ENCODE data around the gene HACD2.

Gene HACD2

DNA sequence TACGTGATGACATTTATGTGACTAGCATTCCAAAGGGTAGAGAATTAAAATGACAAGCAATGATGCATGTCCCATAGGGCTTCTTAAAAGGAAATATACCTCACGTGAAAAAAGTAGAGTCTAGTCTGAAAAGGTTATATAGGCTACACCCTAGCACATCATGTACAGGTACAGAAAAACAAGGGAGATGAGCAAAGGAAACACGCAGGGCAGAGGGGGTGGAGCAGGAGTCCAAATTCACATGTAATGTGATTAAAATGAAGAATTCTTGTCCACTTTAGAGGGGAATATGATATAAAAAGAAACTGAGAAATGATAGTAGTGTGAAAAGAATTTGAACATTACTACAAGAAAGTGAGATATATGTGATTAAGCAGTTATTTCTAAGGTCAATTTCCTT, 59.4 kb downstream of the HACD2 start (continued):
- TF ChIP-seq, protein P1, sequence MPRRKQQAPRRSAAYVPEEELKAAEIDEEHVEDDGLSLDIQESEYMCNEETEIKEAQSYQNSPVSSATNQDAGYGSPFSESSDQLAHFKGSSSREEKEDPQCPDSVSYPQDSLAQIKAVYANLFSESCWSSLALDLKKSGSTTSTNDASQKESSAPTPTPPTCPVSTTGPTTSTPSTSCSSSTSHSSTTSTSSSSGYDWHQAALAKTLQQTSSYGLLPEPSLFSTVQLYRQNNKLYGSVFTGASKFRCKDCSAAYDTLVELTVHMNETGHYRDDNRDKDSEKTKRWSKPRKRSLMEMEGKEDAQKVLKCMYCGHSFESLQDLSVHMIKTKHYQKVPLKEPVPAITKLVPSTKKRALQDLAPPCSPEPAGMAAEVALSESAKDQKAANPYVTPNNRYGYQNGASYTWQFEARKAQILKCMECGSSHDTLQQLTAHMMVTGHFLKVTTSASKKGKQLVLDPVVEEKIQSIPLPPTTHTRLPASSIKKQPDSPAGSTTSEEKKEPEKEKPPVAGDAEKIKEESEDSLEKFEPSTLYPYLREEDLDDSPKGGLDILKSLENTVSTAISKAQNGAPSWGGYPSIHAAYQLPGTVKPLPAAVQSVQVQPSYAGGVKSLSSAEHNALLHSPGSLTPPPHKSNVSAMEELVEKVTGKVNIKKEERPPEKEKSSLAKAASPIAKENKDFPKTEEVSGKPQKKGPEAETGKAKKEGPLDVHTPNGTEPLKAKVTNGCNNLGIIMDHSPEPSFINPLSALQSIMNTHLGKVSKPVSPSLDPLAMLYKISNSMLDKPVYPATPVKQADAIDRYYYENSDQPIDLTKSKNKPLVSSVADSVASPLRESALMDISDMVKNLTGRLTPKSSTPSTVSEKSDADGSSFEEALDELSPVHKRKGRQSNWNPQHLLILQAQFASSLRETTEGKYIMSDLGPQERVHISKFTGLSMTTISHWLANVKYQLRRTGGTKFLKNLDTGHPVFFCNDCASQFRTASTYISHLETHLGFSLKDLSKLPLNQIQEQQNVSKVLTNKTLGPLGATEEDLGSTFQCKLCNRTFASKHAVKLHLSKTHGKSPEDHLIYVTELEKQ (tag by site-specific recombination; IDR thresholded peaks at IDR 0.05; ENCODE audit: borderline replicate concordance), result no peak
- no peak for TF ChIP-seq ZNF423 (tag by site-specific recombination; IDR thresholded peaks at IDR 0.05)
- no peak for TF ChIP-seq ZNF23 (tag by site-specific recombination; IDR thresholded peaks at IDR 0.05; ENCODE audit: borderline replicate concordance)
- no peak for TF ChIP-seq ZSCAN30 (tag by site-specific recombination; IDR thresholded peaks at IDR 0.05)
- no peak for TF ChIP-seq ZNF114 (tag by site-specific recombination; IDR thresholded peaks at IDR 0.05)
- TF ChIP-seq ZNF266 (tag by site-specific recombination; IDR thresholded peaks at IDR 0.05; ENCODE audit: low read depth), result no peak
- TF ChIP-seq ZNF140 (tag by site-specific recombination; IDR thresholded peaks at IDR 0.05), result no peak
- TF ChIP-seq ZNF335 (tag by site-specific recombination; conservative IDR thresholded peaks at IDR 0.05), result no peak
- TF ChIP-seq SALL2 (tag by site-specific recombination; IDR thresholded peaks at IDR 0.05; ENCODE audit: borderline replicate concordance), result no peak
- TF ChIP-seq GFI1B (tag by site-specific recombination; IDR thresholded peaks at IDR 0.05), result no peak

DNA sequence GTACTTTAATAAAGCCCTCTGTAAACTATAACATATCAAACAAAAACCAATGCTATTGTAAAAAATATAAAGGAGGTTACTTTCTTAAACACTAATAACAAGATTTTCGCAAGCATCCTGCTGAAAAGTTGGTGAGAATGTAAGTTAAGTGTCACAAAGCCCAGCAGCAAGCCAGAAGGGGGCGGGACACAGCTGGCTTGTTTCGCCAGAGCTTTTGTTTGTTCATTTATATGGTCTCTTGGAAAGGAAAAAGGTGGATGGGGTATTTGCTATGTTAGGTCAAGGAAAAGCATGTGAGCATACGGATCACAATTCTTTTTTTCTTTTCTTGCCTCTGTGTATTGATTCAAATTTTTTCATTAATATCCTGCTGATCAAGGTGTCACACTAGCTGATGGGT, 59.9 kb downstream of the HACD2 start:
- TF ChIP-seq, protein P2, sequence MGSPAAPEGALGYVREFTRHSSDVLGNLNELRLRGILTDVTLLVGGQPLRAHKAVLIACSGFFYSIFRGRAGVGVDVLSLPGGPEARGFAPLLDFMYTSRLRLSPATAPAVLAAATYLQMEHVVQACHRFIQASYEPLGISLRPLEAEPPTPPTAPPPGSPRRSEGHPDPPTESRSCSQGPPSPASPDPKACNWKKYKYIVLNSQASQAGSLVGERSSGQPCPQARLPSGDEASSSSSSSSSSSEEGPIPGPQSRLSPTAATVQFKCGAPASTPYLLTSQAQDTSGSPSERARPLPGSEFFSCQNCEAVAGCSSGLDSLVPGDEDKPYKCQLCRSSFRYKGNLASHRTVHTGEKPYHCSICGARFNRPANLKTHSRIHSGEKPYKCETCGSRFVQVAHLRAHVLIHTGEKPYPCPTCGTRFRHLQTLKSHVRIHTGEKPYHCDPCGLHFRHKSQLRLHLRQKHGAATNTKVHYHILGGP (tag by site-specific recombination; IDR thresholded peaks at IDR 0.05), result no peak
- no peak for TF ChIP-seq ZNF785 (tag by site-specific recombination; IDR thresholded peaks at IDR 0.05)
- no peak for TF ChIP-seq GLI2 (tag by site-specific recombination; IDR thresholded peaks at IDR 0.05; ENCODE audit: borderline replicate concordance, low read depth)
- no peak for TF ChIP-seq ZNF664 (tag by site-specific recombination; IDR thresholded peaks at IDR 0.05)
- no peak for TF ChIP-seq ZNF324 (tag by site-specific recombination; IDR thresholded peaks at IDR 0.05)
- TF ChIP-seq ZNF610 (tag by site-specific recombination; IDR thresholded peaks at IDR 0.05; ENCODE audit: borderline replicate concordance), result no peak
- TF ChIP-seq MYNN (tag by site-specific recombination; IDR thresholded peaks at IDR 0.05; ENCODE audit: borderline replicate concordance), result no peak
- no peak for TF ChIP-seq MEIS1 (CRISPR knock-in tag; IDR thresholded peaks at IDR 0.05; ENCODE audit: borderline replicate concordance)
- TF ChIP-seq, protein P3, sequence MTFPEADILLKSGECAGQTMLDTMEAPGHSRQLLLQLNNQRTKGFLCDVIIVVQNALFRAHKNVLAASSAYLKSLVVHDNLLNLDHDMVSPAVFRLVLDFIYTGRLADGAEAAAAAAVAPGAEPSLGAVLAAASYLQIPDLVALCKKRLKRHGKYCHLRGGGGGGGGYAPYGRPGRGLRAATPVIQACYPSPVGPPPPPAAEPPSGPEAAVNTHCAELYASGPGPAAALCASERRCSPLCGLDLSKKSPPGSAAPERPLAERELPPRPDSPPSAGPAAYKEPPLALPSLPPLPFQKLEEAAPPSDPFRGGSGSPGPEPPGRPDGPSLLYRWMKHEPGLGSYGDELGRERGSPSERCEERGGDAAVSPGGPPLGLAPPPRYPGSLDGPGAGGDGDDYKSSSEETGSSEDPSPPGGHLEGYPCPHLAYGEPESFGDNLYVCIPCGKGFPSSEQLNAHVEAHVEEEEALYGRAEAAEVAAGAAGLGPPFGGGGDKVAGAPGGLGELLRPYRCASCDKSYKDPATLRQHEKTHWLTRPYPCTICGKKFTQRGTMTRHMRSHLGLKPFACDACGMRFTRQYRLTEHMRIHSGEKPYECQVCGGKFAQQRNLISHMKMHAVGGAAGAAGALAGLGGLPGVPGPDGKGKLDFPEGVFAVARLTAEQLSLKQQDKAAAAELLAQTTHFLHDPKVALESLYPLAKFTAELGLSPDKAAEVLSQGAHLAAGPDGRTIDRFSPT (tag by site-specific recombination; IDR thresholded peaks at IDR 0.05), result no peak
- TF ChIP-seq TCF7L2 (IDR thresholded peaks at IDR 0.05; ENCODE audit: borderline replicate concordance, low read depth, low read length), result no peak
- no peak for TF ChIP-seq ZNF473 (tag by site-specific recombination; IDR thresholded peaks at IDR 0.05)
- no peak for TF ChIP-seq ZNF677 (tag by site-specific recombination; IDR thresholded peaks at IDR 0.05)
- no peak for TF ChIP-seq OSR2 (tag by site-specific recombination; IDR thresholded peaks at IDR 0.05)
- TF ChIP-seq, protein P4, sequence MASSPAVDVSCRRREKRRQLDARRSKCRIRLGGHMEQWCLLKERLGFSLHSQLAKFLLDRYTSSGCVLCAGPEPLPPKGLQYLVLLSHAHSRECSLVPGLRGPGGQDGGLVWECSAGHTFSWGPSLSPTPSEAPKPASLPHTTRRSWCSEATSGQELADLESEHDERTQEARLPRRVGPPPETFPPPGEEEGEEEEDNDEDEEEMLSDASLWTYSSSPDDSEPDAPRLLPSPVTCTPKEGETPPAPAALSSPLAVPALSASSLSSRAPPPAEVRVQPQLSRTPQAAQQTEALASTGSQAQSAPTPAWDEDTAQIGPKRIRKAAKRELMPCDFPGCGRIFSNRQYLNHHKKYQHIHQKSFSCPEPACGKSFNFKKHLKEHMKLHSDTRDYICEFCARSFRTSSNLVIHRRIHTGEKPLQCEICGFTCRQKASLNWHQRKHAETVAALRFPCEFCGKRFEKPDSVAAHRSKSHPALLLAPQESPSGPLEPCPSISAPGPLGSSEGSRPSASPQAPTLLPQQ (tag by site-specific recombination; IDR thresholded peaks at IDR 0.05), result no peak
- no peak for TF ChIP-seq ZNF169 (tag by site-specific recombination; IDR thresholded peaks at IDR 0.05)
- no peak for TF ChIP-seq GLIS1 (tag by site-specific recombination; IDR thresholded peaks at IDR 0.05)
- TF ChIP-seq ZNF768 (tag by site-specific recombination; IDR thresholded peaks at IDR 0.05), result no peak
- no peak for TF ChIP-seq ZNF433 (tag by site-specific recombination; IDR thresholded peaks at IDR 0.05; ENCODE audit: low read depth)
- TF ChIP-seq KLF9 (tag by site-specific recombination; IDR thresholded peaks at IDR 0.05; ENCODE audit: low read depth), result no peak
- no peaks in the 10 kb centered on the region for H3K9me3 ChIP-seq (ENCODE audit: control insufficient read depth, insufficient read depth, low read depth, low read length)
- CTCF ChIA-PET, result interaction anchor here (0.8 kb wide), 1 partner anchor 34 kb away, joined by 3 read pairs; no protein-coding TSS in a partner anchor
- no peak overlapping the region for H3K27ac ChIP-seq (ENCODE audit: extremely low read depth, low read depth, low read length)
- POLR2A ChIA-PET, result no interaction called here
- peaks cover 0 to 32% of the 10 kb centered on the region in 2 experiments; a peak in 1 of 3 replicates for H3K36me3 ChIP-seq (ENCODE audit: control insufficient read depth in 2 of 2, insufficient read depth in 1 of 2, low read length in 2 of 2)
- no peak overlapping the region for H3K4me3 ChIP-seq (ENCODE audit: low read depth, low read length)
- no peaks in the 10 kb centered on the region; the same call in 1 of the 2 replicates for H3K4me1 ChIP-seq (ENCODE audit: control insufficient read depth, insufficient read depth, low read length)

Data from HEK293 (cell line).